Neural cell (in vitro differentiated cells): Measurements from ENCODE around the gene GUCA1A. TPM values are rescaled to one million over a fixed set of nuclear protein-coding genes. Genes with fewer than 3 reads are reported as not detected.
"Not testable (repeated sequence)": the region's sequence is repeated elsewhere in the genome, so short reads cannot be mapped to it uniquely, and the experiment has no call there.

Experiments used
- H2AFZ ChIP-seq: fragments of 200-600, 300-800 bp; sonication (generic), shearing (Covaris generic); 2 replicates; pipeline ENCODE4 v1.6.0; 2014; ENCODE audit warnings: low read depth, mild to moderate bottlenecking, antibody characterized with exemption, low read length, moderate library complexity
- H3F3A ChIP-seq: fragments of 200-600 bp; shearing (Covaris generic); 2 replicates; pipeline ENCODE4 v1.6.1; 2016; ENCODE audit warnings: mild to moderate bottlenecking, moderate library complexity, mixed read lengths, antibody characterized with exemption, low read length; ENCODE audit not compliant: insufficient read depth, poor library complexity, severe bottlenecking
- H3K27ac ChIP-seq: fragments of 200-600, 300-800 bp; sonication (generic), shearing (Covaris generic); 2 replicates; pipeline ENCODE4 v1.5.1; 2014; ENCODE audit warnings: mild to moderate bottlenecking, low read length, moderate library complexity
- H3K27me3 ChIP-seq: fragments of 300-800, 200-600 bp; sonication (generic), shearing (Covaris generic); 2 replicates; pipeline ENCODE4 v1.6.0; 2014; ENCODE audit warnings: mild to moderate bottlenecking, low read depth, low read length, moderate library complexity; ENCODE audit not compliant: insufficient read depth
- H3K36me3 ChIP-seq: fragments of 300-800, 200-600 bp; sonication (generic), shearing (Covaris generic); 2 replicates; pipeline ENCODE4 v1.5.1; 2014; ENCODE audit warnings: mild to moderate bottlenecking, antibody characterized with exemption, low read length, moderate library complexity; ENCODE audit not compliant: insufficient read depth
- H3K4me2 ChIP-seq: fragments of 300-800, 200-600 bp; sonication (generic), shearing (Covaris generic); 2 replicates; pipeline ENCODE4 v1.6.0; 2014; ENCODE audit warnings: mild to moderate bottlenecking, low read length
- H3K4me3 ChIP-seq: fragments of 300-800, 200-600 bp; sonication (generic), shearing (Covaris generic); 2 replicates; pipeline ENCODE4 v1.5.1; 2014; ENCODE audit warnings: mild to moderate bottlenecking, low read length, moderate library complexity
- H3K79me2 ChIP-seq: fragments of 200-600 bp; shearing (Covaris generic); replicated peaks from 2 replicates; pipeline ENCODE4 v1.6.0; 2014; ENCODE audit warnings: mild to moderate bottlenecking, low read length, moderate library complexity; ENCODE audit not compliant: insufficient read depth
- H3K9ac ChIP-seq: fragments of 300-800, 200-600 bp; sonication (generic), shearing (Covaris generic); 2 replicates; pipeline ENCODE4 v1.6.1; 2016; ENCODE audit warnings: mild to moderate bottlenecking, low read length, mixed read lengths
- H3K9me2 ChIP-seq: fragments of 200-600 bp; shearing (Covaris generic); 2 replicates; pipeline ENCODE4 v1.6.1; 2016; ENCODE audit warnings: mild to moderate bottlenecking, low read length, mixed read lengths; ENCODE audit not compliant: insufficient read depth
- H3K9me3 ChIP-seq: fragments of 200-600, 300-800 bp; sonication (generic), shearing (Covaris generic); 2 replicates; pipeline ENCODE4 v1.6.1; 2016; ENCODE audit warnings: mild to moderate bottlenecking, mixed run types, low read length, moderate library complexity, mixed read lengths
- H4K20me1 ChIP-seq: fragments of 200-600 bp; shearing (Covaris generic); 2 replicates; pipeline ENCODE4 v1.6.1; 2016; ENCODE audit warnings: mild to moderate bottlenecking, mixed run types; ENCODE audit not compliant: insufficient read depth
- EP300 ChIP-seq: fragments of 450-650 bp; conservative IDR thresholded peaks from 2 replicates; pipeline ENCODE4 v1.6.1; 2014; ENCODE audit warnings: antibody characterized with exemption, mild to moderate bottlenecking, moderate library complexity; ENCODE audit not compliant: poor library complexity, severe bottlenecking
- EZH2 ChIP-seq: fragments of 200-600, 300-800 bp; shearing (Covaris generic), sonication (generic); IDR thresholded peaks from 2 replicates; pipeline ENCODE4 v1.6.1; 2014; ENCODE audit warnings: antibody characterized with exemption, low read length, borderline replicate concordance, mild to moderate bottlenecking; ENCODE audit not compliant: insufficient read depth, poor library complexity, severe bottlenecking
- MXI1 ChIP-seq: fragments of 450-650 bp; conservative IDR thresholded peaks from 2 replicates; pipeline ENCODE4 v1.6.1; 2014; ENCODE audit warnings: antibody characterized with exemption, mild to moderate bottlenecking; ENCODE audit not compliant: poor library complexity, severe bottlenecking
- POLR2AphosphoS5 ChIP-seq: IDR thresholded peaks from 2 replicates; pipeline ENCODE4 v1.6.1; 2012
- RAD21 ChIP-seq: fragments of 450-650 bp; conservative IDR thresholded peaks from 2 replicates; pipeline ENCODE4 v1.6.1; 2014; ENCODE audit warnings: antibody characterized with exemption, mild to moderate bottlenecking, moderate library complexity
- SMC3 ChIP-seq: fragments of 450-650 bp; conservative IDR thresholded peaks from 2 replicates; pipeline ENCODE4 v1.6.1; 2014; ENCODE audit warnings: antibody characterized with exemption, mild to moderate bottlenecking, moderate library complexity; ENCODE audit not compliant: poor library complexity
- TAF1 ChIP-seq: IDR thresholded peaks from 2 replicates; pipeline ENCODE4 v1.6.1; 2012; ENCODE audit warnings: low read depth
- polyA plus RNA-seq: library from polyadenylated mRNA; depleted of rRNA; stranded (reverse); fragments of >200 nt; gene quantifications from 2 replicates; pipeline ENCODE4 v1.2.3, GENCODE V29; 2014
- TF ChIP-seq, protein P1 (sequence below): IDR thresholded peaks from 2 replicates; pipeline ENCODE4 v1.6.1; 2012; ENCODE audit warnings: borderline replicate concordance
- TF ChIP-seq, protein P2 (sequence below): fragments of 450-650 bp; IDR thresholded peaks from 2 replicates; pipeline ENCODE4 v1.5.1; 2014; ENCODE audit warnings: antibody characterized with exemption, mild to moderate bottlenecking, moderate library complexity; ENCODE audit not compliant: poor library complexity, severe bottlenecking

The GUCA1A gene
- polyA plus RNA-seq, 1 donor from 2014 or later: 0.78 TPM

DNA sequence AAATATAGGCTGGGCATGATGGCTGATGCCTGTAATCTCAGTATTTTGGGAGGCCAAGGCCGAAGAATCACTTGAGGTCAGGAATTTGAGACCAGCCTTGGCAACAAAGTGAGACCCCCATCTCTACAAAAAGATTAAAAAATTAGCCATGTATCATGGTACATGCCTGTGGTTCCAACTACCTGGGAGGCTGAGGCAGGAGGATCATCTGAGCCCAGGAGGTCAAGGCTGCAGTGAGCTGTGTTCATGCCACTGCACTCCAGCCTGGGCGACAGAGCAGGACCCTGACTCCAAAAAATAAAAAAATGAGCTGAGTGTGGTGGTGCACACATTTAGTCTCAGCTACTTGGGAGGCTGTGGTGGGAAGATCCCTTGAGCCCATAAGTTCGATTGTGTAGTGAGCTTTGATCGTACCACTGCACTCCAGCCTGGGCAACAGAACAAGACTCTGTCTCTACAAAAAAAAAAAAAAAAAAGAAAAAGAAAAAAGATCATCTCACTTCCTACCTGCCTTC is 31.7 kb downstream of the GUCA1A start:
- Histone ChIP-seq H3K4me3 (no peak overlapping the region), H3K9me2 (no peaks in the 10 kb centered on the region), H3K36me3 (no peaks in the 10 kb centered on the region), H3K9ac (no peak overlapping the region), H3K27me3 (no peaks in the 10 kb centered on the region), H3K79me2 (no peaks in the 10 kb centered on the region), H3K4me2 (no peak overlapping the region), H3K9me3 (no peaks in the 10 kb centered on the region), H3K27ac (no peak overlapping the region), H2AFZ (no peak overlapping the region), H3F3A (no peaks in the 10 kb centered on the region), H4K20me1 (no peaks in the 10 kb centered on the region)
- no peak for TF ChIP-seq EZH2
- TF ChIP-seq SMC3: no peak
- no peak for TF ChIP-seq RAD21
- TF ChIP-seq TAF1: no peak
- TF ChIP-seq POLR2AphosphoS5: no peak
- TF ChIP-seq EP300: no peak
- TF ChIP-seq MXI1: no peak
- TF ChIP-seq, protein P1, sequence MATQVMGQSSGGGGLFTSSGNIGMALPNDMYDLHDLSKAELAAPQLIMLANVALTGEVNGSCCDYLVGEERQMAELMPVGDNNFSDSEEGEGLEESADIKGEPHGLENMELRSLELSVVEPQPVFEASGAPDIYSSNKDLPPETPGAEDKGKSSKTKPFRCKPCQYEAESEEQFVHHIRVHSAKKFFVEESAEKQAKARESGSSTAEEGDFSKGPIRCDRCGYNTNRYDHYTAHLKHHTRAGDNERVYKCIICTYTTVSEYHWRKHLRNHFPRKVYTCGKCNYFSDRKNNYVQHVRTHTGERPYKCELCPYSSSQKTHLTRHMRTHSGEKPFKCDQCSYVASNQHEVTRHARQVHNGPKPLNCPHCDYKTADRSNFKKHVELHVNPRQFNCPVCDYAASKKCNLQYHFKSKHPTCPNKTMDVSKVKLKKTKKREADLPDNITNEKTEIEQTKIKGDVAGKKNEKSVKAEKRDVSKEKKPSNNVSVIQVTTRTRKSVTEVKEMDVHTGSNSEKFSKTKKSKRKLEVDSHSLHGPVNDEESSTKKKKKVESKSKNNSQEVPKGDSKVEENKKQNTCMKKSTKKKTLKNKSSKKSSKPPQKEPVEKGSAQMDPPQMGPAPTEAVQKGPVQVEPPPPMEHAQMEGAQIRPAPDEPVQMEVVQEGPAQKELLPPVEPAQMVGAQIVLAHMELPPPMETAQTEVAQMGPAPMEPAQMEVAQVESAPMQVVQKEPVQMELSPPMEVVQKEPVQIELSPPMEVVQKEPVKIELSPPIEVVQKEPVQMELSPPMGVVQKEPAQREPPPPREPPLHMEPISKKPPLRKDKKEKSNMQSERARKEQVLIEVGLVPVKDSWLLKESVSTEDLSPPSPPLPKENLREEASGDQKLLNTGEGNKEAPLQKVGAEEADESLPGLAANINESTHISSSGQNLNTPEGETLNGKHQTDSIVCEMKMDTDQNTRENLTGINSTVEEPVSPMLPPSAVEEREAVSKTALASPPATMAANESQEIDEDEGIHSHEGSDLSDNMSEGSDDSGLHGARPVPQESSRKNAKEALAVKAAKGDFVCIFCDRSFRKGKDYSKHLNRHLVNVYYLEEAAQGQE: no peak
- TF ChIP-seq, protein P2, sequence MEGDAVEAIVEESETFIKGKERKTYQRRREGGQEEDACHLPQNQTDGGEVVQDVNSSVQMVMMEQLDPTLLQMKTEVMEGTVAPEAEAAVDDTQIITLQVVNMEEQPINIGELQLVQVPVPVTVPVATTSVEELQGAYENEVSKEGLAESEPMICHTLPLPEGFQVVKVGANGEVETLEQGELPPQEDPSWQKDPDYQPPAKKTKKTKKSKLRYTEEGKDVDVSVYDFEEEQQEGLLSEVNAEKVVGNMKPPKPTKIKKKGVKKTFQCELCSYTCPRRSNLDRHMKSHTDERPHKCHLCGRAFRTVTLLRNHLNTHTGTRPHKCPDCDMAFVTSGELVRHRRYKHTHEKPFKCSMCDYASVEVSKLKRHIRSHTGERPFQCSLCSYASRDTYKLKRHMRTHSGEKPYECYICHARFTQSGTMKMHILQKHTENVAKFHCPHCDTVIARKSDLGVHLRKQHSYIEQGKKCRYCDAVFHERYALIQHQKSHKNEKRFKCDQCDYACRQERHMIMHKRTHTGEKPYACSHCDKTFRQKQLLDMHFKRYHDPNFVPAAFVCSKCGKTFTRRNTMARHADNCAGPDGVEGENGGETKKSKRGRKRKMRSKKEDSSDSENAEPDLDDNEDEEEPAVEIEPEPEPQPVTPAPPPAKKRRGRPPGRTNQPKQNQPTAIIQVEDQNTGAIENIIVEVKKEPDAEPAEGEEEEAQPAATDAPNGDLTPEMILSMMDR: no peak

DNA sequence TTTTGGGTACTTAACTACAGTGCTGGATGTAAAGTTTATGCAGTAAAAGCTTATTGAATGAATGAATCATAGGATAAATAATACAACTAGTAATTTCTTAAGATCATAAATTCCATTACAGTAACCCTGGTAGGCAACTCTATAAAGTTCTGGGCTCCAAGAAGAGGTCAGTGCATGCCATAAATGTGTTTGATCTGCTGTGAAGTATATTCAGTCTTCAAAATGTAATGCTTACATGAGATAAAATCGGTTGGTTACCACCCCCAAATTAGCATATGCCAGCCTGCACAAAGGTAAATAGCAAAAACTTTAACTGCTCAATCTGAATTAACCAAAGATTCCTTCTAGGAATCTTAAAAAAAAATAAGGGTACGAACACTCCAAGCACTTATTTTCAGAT is 34.4 kb downstream of the GUCA1A start:
- H3K4me2 ChIP-seq, H3K79me2 ChIP-seq, H3K9ac ChIP-seq, H3K9me2 ChIP-seq, H3F3A ChIP-seq, H3K9me3 ChIP-seq, H3K27ac ChIP-seq, H4K20me1 ChIP-seq, H3K4me3 ChIP-seq, H3K27me3 ChIP-seq, H3K36me3 ChIP-seq, H2AFZ ChIP-seq: not testable (repeated sequence)

DNA sequence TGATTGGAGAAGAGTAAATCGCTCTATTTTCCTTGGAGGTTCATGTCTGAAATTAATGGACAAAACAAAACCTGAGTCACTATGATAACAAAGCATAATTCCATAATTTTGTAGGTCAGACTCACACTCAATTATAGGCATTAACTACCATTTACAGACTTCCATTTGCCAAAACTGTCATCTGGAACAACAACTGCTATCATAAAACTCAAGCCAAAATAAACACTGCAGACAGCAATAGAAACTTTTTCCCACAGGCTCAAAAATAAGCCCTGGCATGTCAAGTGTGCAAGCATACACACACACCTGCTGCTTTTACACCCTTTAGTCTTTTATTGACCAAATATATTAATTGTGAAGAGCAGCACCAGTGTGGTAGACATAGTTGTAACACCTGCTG is 37.4 kb downstream of the GUCA1A start:
- Histone ChIP-seq H3K4me3 (no peak overlapping the region), H3K4me2 (no peak overlapping the region), H3K79me2 (no peaks in the 10 kb centered on the region), H3K9me3 (no peaks in the 10 kb centered on the region), H3K9me2 (no peaks in the 10 kb centered on the region), H2AFZ (no peak overlapping the region), H3K27ac (no peak overlapping the region), H4K20me1 (no peaks in the 10 kb centered on the region), H3K27me3 (no peaks in the 10 kb centered on the region), H3F3A (no peaks in the 10 kb centered on the region), H3K9ac (no peak overlapping the region), H3K36me3 (no peaks in the 10 kb centered on the region)
- TF ChIP-seq POLR2AphosphoS5 (no peak), TAF1 (no peak), RAD21 (no peak), EP300 (no peak), SMC3 (no peak), MXI1 (no peak)
- TF ChIP-seq, protein P1: no peak
